CD14-positive monocyte (primary cell): Measurements from ENCODE around the gene OPN5. TPM values are rescaled to one million over a fixed set of nuclear protein-coding genes. Genes with fewer than 3 reads are reported as not detected.

ENCODE experiments used
- DNase-seq, 3 donors: peaks; one replicate each; pipeline ENCODE4 v3.0.0-alpha.2; 2011 to 2022
- H2AFZ ChIP-seq: 2 replicates; pipeline ENCODE4 v1.6.0; 2012; ENCODE audit warnings: mild to moderate bottlenecking, low read depth, low read length, inconsistent platforms; ENCODE audit not compliant: insufficient read depth, poor library complexity, severe bottlenecking
- H3K27ac ChIP-seq, 2 donors: 1 replicate in 1 of 2; 2 replicates in 1 of 2; pipeline ENCODE4 v1.5.1; 2012 to 2013; ENCODE audit warnings: low read length in 2 of 2, control low read depth in 1 of 2, inconsistent platforms in 1 of 2, low read depth in 1 of 2, mild to moderate bottlenecking in 1 of 2
- H3K27me3 ChIP-seq, 2 donors: one replicate each; pipeline versions ENCODE4 v1.6.0 to v1.6.1; 2011 to 2013; ENCODE audit warnings: low read length in 2 of 2; ENCODE audit not compliant: control insufficient read depth in 2 of 2, insufficient read depth in 2 of 2
- H3K36me3 ChIP-seq, 2 donors: replicated peaks in 1 of 2; 1 replicate in 1 of 2; 2 replicates in 1 of 2; pipeline versions ENCODE4 v1.5.1 to v1.6.1; 2012 to 2013; ENCODE audit warnings: low read length in 2 of 2, control low read depth in 1 of 2, inconsistent platforms in 1 of 2, mild to moderate bottlenecking in 1 of 2; ENCODE audit not compliant: insufficient read depth in 2 of 2, control insufficient read depth in 1 of 2
- H3K4me1 ChIP-seq, 2 donors: 1 replicate in 1 of 2; 2 replicates in 1 of 2; pipeline versions ENCODE4 v1.5.1 to v1.6.1; 2012 to 2013; ENCODE audit warnings: low read length in 2 of 2, control low read depth in 1 of 2, inconsistent platforms in 1 of 2, mild to moderate bottlenecking in 1 of 2, moderate library complexity in 1 of 2; ENCODE audit not compliant: insufficient read depth in 2 of 2, control insufficient read depth in 1 of 2
- H3K4me2 ChIP-seq: replicated peaks from 2 replicates; pipeline ENCODE3; 2012; ENCODE audit warnings: low read length, moderate library complexity, mild to moderate bottlenecking; ENCODE audit not compliant: poor library complexity, severe bottlenecking; ENCODE audit errors: extremely low read depth
- H3K4me3 ChIP-seq, 3 experiments: fragments of 200-600 bp in 1 of 3; sonication (generic) in 1 of 3; replicated peaks in 1 of 3; 1 replicate in 2 of 3; 2 replicates in 1 of 3; pipeline ENCODE4 v1.5.1; 2011 to 2013; ENCODE audit warnings: low read length in 3 of 3, mild to moderate bottlenecking in 3 of 3, control low read depth in 2 of 3, low read depth in 2 of 3, inconsistent platforms in 1 of 3, moderate library complexity in 1 of 3
- H3K79me2 ChIP-seq: 2 replicates; pipeline ENCODE4 v1.6.0; 2012; ENCODE audit warnings: mild to moderate bottlenecking, control low read depth, inconsistent platforms, low read length, moderate library complexity; ENCODE audit not compliant: insufficient read depth
- H3K9ac ChIP-seq: 2 replicates; pipeline ENCODE4 v1.6.0; 2017; ENCODE audit warnings: low read length, mild to moderate bottlenecking; ENCODE audit not compliant: insufficient read depth, poor library complexity, severe bottlenecking
- H3K9me3 ChIP-seq, 2 donors: replicated peaks in 1 of 2; 1 replicate in 1 of 2; 2 replicates in 1 of 2; pipeline versions ENCODE4 v1.5.1 to v1.6.1; 2012 to 2013; ENCODE audit warnings: low read length in 2 of 2, control low read depth in 1 of 2; ENCODE audit not compliant: control insufficient read depth in 1 of 2, insufficient read depth in 1 of 2
- H4K20me1 ChIP-seq: 2 replicates; pipeline ENCODE4 v1.6.0; 2012; ENCODE audit warnings: mild to moderate bottlenecking, low read length, control low read depth, moderate library complexity; ENCODE audit not compliant: insufficient read depth
- H3K27ac Mint-ChIP-seq, 7 donors: one replicate each; pipeline ENCODE4 v1.8.0; 2020; ENCODE audit warnings: mild to moderate bottlenecking in 7 of 7, mixed read lengths in 7 of 7, moderate library complexity in 6 of 7, inconsistent platforms in 2 of 7
- H3K27me3 Mint-ChIP-seq, 3 donors: one replicate each; pipeline ENCODE4 v1.8.0; 2021 to 2022; ENCODE audit warnings: low read depth in 3 of 3, mild to moderate bottlenecking in 3 of 3, mixed read lengths in 3 of 3, moderate library complexity in 3 of 3, inconsistent platforms in 1 of 3
- H3K36me3 Mint-ChIP-seq, 2 donors: one replicate each; pipeline ENCODE4 v1.8.0; 2020; ENCODE audit warnings: mixed read lengths in 2 of 2, inconsistent platforms in 1 of 2, mild to moderate bottlenecking in 1 of 2
- H3K4me1 Mint-ChIP-seq: one replicate; pipeline ENCODE4 v1.8.0; 2020; ENCODE audit warnings: mild to moderate bottlenecking, mixed read lengths
- H3K4me3 Mint-ChIP-seq, 2 donors: one replicate each; pipeline ENCODE4 v1.8.0; 2020; ENCODE audit warnings: mild to moderate bottlenecking in 2 of 2, mixed read lengths in 2 of 2, moderate library complexity in 1 of 2
- H3K9me3 Mint-ChIP-seq, 7 donors: one replicate each; pipeline ENCODE4 v1.8.0; 2020 to 2022; ENCODE audit warnings: mixed read lengths in 7 of 7, mild to moderate bottlenecking in 6 of 7, moderate library complexity in 6 of 7, inconsistent platforms in 2 of 7
- WGBS: methylation state at CpG from one replicate; pipeline ENCODE4 v1.1.5; 2013; ENCODE audit warnings: missing lambda C conversion rate; ENCODE audit not compliant: insufficient coverage; 5-methylcytosine and 5-hydroxymethylcytosine counted together
- intact Hi-C, 2 donors: fragments of 100-400 bp; cut with micrococcal nuclease; formaldehyde crosslinking; loops; one replicate each; pipeline versions ENCODE4 v1.15.0 to v1.15.1; 2023
- polyA plus RNA-seq, 3 donors: library from polyadenylated mRNA; depleted of rRNA in 1 of 3; unstranded in 2 of 3; stranded (reverse) in 1 of 3; fragments of 300-500 nt in 2 of 3; fragments of >200 nt in 1 of 3; fragmentation: Illumina TruSeq in 2 of 3; gene quantifications; 1 replicate in 2 of 3; 2 replicates in 1 of 3; pipeline ENCODE4 v1.2.3, GENCODE V29; 2012 to 2021
- TF ChIP-seq, protein P1 (sequence below): fragments of 200-600 bp; IDR thresholded peaks from one replicate; pipeline ENCODE4 v1.8.0; 2022; ENCODE audit warnings: antibody characterized with exemption, mild to moderate bottlenecking

The OPN5 gene
- polyA plus RNA-seq, 3 donors: not detected

- Mint-ChIP-seq H3K4me1 (no peaks in the 10 kb centered on the region), H3K36me3 (no peaks in the 10 kb centered on the region), H3K9me3 (no peaks in the 10 kb centered on the region), H3K27me3 (peaks cover 0 to 2% (median 0%) of the 10 kb centered on the region in 3 donors), H3K4me3 (no peak overlapping the region), H3K27ac (no peak overlapping the region)
- Histone ChIP-seq H4K20me1 (no peaks in the 10 kb centered on the region), H3K79me2 (no peaks in the 10 kb centered on the region), H3K9ac (no peak overlapping the region), H2AFZ (no peak overlapping the region), H3K9me3 (no peaks in the 10 kb centered on the region), H3K27me3 (no peaks in the 10 kb centered on the region), H3K4me3 (no peak overlapping the region), H3K4me2 (no peak overlapping the region), H3K4me1 (no peaks in the 10 kb centered on the region), H3K36me3 (no peaks in the 10 kb centered on the region), H3K27ac (no peak overlapping the region)
- 89% methylated on average over 1 of the region's 4 CpGs for WGBS
- no peak for DNase-seq
- TF ChIP-seq, protein P1, sequence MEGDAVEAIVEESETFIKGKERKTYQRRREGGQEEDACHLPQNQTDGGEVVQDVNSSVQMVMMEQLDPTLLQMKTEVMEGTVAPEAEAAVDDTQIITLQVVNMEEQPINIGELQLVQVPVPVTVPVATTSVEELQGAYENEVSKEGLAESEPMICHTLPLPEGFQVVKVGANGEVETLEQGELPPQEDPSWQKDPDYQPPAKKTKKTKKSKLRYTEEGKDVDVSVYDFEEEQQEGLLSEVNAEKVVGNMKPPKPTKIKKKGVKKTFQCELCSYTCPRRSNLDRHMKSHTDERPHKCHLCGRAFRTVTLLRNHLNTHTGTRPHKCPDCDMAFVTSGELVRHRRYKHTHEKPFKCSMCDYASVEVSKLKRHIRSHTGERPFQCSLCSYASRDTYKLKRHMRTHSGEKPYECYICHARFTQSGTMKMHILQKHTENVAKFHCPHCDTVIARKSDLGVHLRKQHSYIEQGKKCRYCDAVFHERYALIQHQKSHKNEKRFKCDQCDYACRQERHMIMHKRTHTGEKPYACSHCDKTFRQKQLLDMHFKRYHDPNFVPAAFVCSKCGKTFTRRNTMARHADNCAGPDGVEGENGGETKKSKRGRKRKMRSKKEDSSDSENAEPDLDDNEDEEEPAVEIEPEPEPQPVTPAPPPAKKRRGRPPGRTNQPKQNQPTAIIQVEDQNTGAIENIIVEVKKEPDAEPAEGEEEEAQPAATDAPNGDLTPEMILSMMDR: no peak
- intact Hi-C loops: no loop called here
Measured at GRCh38 chr6:47734831-47735481, 46.9 kb upstream of the OPN5 start.

DNA sequence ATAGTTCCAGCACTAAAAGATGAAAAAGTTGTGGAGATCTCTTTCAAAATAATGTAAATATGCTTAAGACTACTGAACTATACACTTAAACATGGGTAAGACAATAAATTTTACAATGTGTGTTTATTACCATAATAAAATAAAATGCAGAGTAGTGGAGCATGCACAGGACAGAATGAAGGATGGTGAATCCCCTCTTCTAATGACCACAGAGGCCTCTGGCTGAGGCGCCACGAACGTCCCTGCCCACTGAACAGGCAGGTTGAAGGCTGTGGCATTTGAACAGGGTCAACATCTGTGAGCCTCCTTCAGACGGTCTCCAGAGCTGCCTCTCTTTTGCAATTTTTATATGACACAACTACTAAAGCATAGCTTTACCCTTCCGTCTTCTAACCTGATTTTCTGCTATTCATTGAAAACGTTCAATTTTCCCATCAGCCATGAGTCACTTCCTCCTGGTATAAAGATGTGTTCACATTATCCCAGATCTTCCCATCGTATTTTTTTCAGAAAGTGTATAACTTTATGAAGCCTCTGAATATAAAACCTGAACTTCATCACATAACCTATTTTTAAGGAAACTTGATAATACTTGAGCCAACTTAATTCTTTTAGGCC is 45.6 kb upstream of the OPN5 start:
- Histone ChIP-seq H3K4me3 (no peak overlapping the region), H3K4me1 (no peaks in the 10 kb centered on the region), H3K36me3 (no peaks in the 10 kb centered on the region), H3K27me3 (no peaks in the 10 kb centered on the region), H3K9ac (no peak overlapping the region), H3K9me3 (no peaks in the 10 kb centered on the region), H3K4me2 (no peak overlapping the region), H3K27ac (no peak overlapping the region), H4K20me1 (no peaks in the 10 kb centered on the region), H3K79me2 (no peaks in the 10 kb centered on the region), H2AFZ (no peak overlapping the region)
- WGBS: 65% methylated on average over 5 of the region's 7 CpGs
- Mint-ChIP-seq H3K9me3 (no peaks in the 10 kb centered on the region), H3K4me3 (no peak overlapping the region), H3K4me1 (no peaks in the 10 kb centered on the region), H3K27me3 (peaks cover 0 to 2% (median 0%) of the 10 kb centered on the region in 3 donors), H3K36me3 (no peaks in the 10 kb centered on the region), H3K27ac (no peak overlapping the region)
- no peak for DNase-seq
- TF ChIP-seq, protein P1: no peak
- intact Hi-C loops: no loop called here
